GM12878 (cell line): ENCODE results near the gene TAS2R41. TPM values are rescaled to one million over a fixed set of nuclear protein-coding genes. Genes with fewer than 3 reads are reported as not detected.

Experiments
- ATAC-seq: fragments of 200-7000 bp; cut with Tn5 transposase; 3 replicates; pipeline ENCODE4 v1.9.1; 2020; ENCODE audit warnings: mild to moderate bottlenecking, moderate library complexity
- BruUV-seq: library from RNA; stranded (reverse); fragments of 400-500 nt; replicated peaks from 2 replicates; lab custom pipeline; 2021; lab: Mats Ljungman, UMichigan
- CTCF ChIA-PET: fragments of 300-600 bp; sonication (Branson Sonifier 250); formaldehyde crosslinking; extraction: SDS; loops from one replicate; lab custom pipeline; 2021; ENCODE audit warnings: inconsistent platforms; lab: Yijun Ruan, JAX
- POLR2A ChIA-PET: fragments of 350-600 bp; formaldehyde crosslinking; extraction: SDS; loops from one replicate; lab custom pipeline; 2021; ENCODE audit warnings: inconsistent platforms; lab: Charles Lee
- RAD21 ChIA-PET: fragments of 300-600 bp; sonication (Branson Sonifier 250); formaldehyde crosslinking; loops from one replicate; lab custom pipeline; 2023; ENCODE audit warnings: antibody characterized with exemption; ENCODE audit not compliant: unreplicated experiment; lab: Charles Lee
- SMC1A ChIA-PET: fragments of 300-600 bp; sonication (Branson Sonifier 250); formaldehyde crosslinking; loops from one replicate; lab custom pipeline; 2023; ENCODE audit not compliant: unreplicated experiment, uncharacterized antibody; lab: Charles Lee
- DNase-seq: peaks from one replicate; pipeline ENCODE4 v3.0.0-alpha.2; 2011; ENCODE audit warnings: low read depth, low spot score
- FAIRE-seq: peaks from 3 replicates; lab custom pipeline; 2011; peaks lifted over from hg19 to GRCh38; lab: Jason Lieb, UNC
- H2AFZ ChIP-seq: 2 replicates; pipeline ENCODE4 v1.6.0; 2011; ENCODE audit warnings: low read depth, low read length, control low read depth; ENCODE audit not compliant: control insufficient read depth
- H3K27ac ChIP-seq: 2 replicates; pipeline ENCODE4 v1.5.1; 2011; ENCODE audit warnings: control low read depth; ENCODE audit not compliant: control insufficient read depth, insufficient read depth
- H3K27me3 ChIP-seq, 2 experiments: replicated peaks in 1 of 2; 2 replicates each; pipeline versions ENCODE4 v1.6.0 to v1.6.1; 2011; ENCODE audit warnings: low read length in 1 of 2; ENCODE audit not compliant: control insufficient read depth in 2 of 2, insufficient read depth in 2 of 2
- H3K36me3 ChIP-seq, 2 experiments: 2 replicates each; pipeline ENCODE4 v1.5.1; 2011; ENCODE audit warnings: low read length in 1 of 2; ENCODE audit not compliant: control insufficient read depth in 2 of 2, insufficient read depth in 2 of 2
- H3K4me1 ChIP-seq: 2 replicates; pipeline ENCODE4 v1.6.1; 2011; ENCODE audit warnings: mild to moderate bottlenecking, low read length, moderate library complexity, mixed read lengths; ENCODE audit not compliant: control insufficient read depth, insufficient read depth
- H3K4me2 ChIP-seq: 2 replicates; pipeline ENCODE4 v1.6.0; 2011; ENCODE audit warnings: control low read depth; ENCODE audit not compliant: control insufficient read depth, insufficient read depth
- H3K4me3 ChIP-seq: fragments of 200-600 bp; sonication (generic); 2 replicates; pipeline ENCODE4 v1.5.1; 2016
- H3K79me2 ChIP-seq: 2 replicates; pipeline ENCODE4 v1.6.0; 2011; ENCODE audit warnings: low read length; ENCODE audit not compliant: control insufficient read depth, insufficient read depth
- H3K9ac ChIP-seq: 2 replicates; pipeline ENCODE4 v1.8.0; 2011; ENCODE audit warnings: low read length, control low read depth, mixed read lengths; ENCODE audit not compliant: control insufficient read depth, insufficient read depth
- H3K9me3 ChIP-seq: replicated peaks from 3 replicates; pipeline ENCODE4 v1.5.1; 2011; ENCODE audit warnings: mild to moderate bottlenecking, low read length; ENCODE audit not compliant: control insufficient read depth, insufficient read depth
- H4K20me1 ChIP-seq: 2 replicates; pipeline ENCODE4 v1.6.0; 2011; ENCODE audit not compliant: control insufficient read depth, insufficient read depth
- IRF5 ChIP-seq: fragments of 450-650 bp; IDR thresholded peaks from 2 replicates; pipeline ENCODE4 v1.6.1; 2017; ENCODE audit warnings: borderline replicate concordance
- KLF5 ChIP-seq: fragments of 450-650 bp; IDR thresholded peaks from 2 replicates; pipeline ENCODE4 v1.6.1; 2014; ENCODE audit warnings: mild to moderate bottlenecking; ENCODE audit not compliant: partially characterized antibody
- MYC ChIP-seq: IDR thresholded peaks from 2 replicates; pipeline ENCODE4 v1.6.1; 2011; ENCODE audit warnings: mild to moderate bottlenecking, low read length, moderate library complexity, inconsistent platforms; ENCODE audit not compliant: insufficient read depth, insufficient replicate concordance, insufficient read length, severe bottlenecking
- RUNX3 ChIP-seq: IDR thresholded peaks from 2 replicates; pipeline ENCODE4 v1.6.1; 2012; ENCODE audit warnings: low read length, inconsistent platforms
- SMARCA5 ChIP-seq: fragments of 450-650 bp; IDR thresholded peaks from 2 replicates; pipeline ENCODE4 v1.6.1; 2017; ENCODE audit warnings: mild to moderate bottlenecking
- SREBF2 ChIP-seq: IDR thresholded peaks from 2 replicates; pipeline ENCODE4 v1.6.1; 2012; ENCODE audit warnings: mild to moderate bottlenecking, low read length
- WGBS: methylation state at CpG from one replicate; pipeline ENCODE4 v1.1.6; 2016; ENCODE audit warnings: low lambda C conversion rate; ENCODE audit not compliant: insufficient replicate concordance, insufficient coverage; ENCODE audit errors: missing lambda C conversion rate; 5-methylcytosine and 5-hydroxymethylcytosine counted together
- in situ Hi-C: fragments of 300-500 bp; cut with MboI; formaldehyde crosslinking; loops from 9 replicates; pipeline ENCODE4 v1.14.3; 2018; ENCODE audit warnings: mixed read lengths
- intact Hi-C: fragments of 100-400 bp; cut with micrococcal nuclease; formaldehyde crosslinking; loops from one replicate; pipeline ENCODE4 v1.14.2; 2022; ENCODE audit not compliant: unreplicated experiment
- polyA plus RNA-seq, 11 experiments: library from polyadenylated mRNA; depleted of rRNA in 4 of 11; unstranded in 6 of 11; stranded (reverse) in 5 of 11; fragments of >200 nt; fragmentation: Nextera tagmentation in 4 of 11; fragmentation: Illumina TruSeq in 1 of 11; extraction: Ambion mirVana in 4 of 11; extraction: Trizol in 1 of 11; gene quantifications; 1 replicate in 1 of 11; 2 replicates in 10 of 11; pipeline versions ENCODE4 v1.2.1 to v1.2.3, GENCODE V29; 2011 to 2016; ENCODE audit warnings: inconsistent platforms in 2 of 11, missing spikeins in 2 of 11, low read depth in 1 of 11
- total RNA-seq, 4 experiments: library from RNA; depleted of rRNA in 3 of 4; stranded (reverse); fragments of >200 nt in 3 of 4; fragmentation: Illumina TruSeq in 1 of 4; extraction: Trizol in 1 of 4; gene quantifications; 2 replicates each; pipeline versions ENCODE4 v1.2.1 to v1.2.3, GENCODE V29; 2013 to 2021

The TAS2R41 gene
- total and polyA plus RNA-seq, 10 of the 15 experiments (the other 5 are each of a cell fraction or from before 2014, with no cell fraction given): not detected

GRCh38 chr7:143460271-143460979, 17.2 kb upstream of the TAS2R41 start (continued):
- TF ChIP-seq IRF5: no peak

GRCh38 chr7:143462045-143462444, 15.6 kb upstream of the TAS2R41 start:
- TF ChIP-seq SREBF2 (no peak), MYC (no peak), KLF5 (no peak), SMARCA5 (no peak), RUNX3 (no peak)
- TF ChIP-seq, all 136 proteins: peak for 0
- DNase-seq: no peak
- no peak for ATAC-seq
- no peaks in the 10 kb centered on the region; the same call in 2 of the 3 replicates for H3K9me3 ChIP-seq
- CTCF ChIA-PET: no interaction called here
- intact Hi-C loops (no loop called here), in situ Hi-C loops (no loop called here)
- BruUV-seq: no TSS peak
- no peak for FAIRE-seq
- H3K27ac ChIP-seq: no peak overlapping the region
- RAD21 ChIA-PET: no interaction called here
- no peaks in the 10 kb centered on the region for H3K27me3 ChIP-seq
- SMC1A ChIA-PET: interaction anchor here (0.8 to 0.9 kb wide), 2 partner anchors 25 to 30 kb away, joined by 3 read pairs; no protein-coding TSS in a partner anchor
- H2AFZ ChIP-seq: no peak overlapping the region
- H4K20me1 ChIP-seq: no peaks in the 10 kb centered on the region
- H3K9ac ChIP-seq: no peak overlapping the region
- no peaks in the 10 kb centered on the region for H3K36me3 ChIP-seq
- H3K79me2 ChIP-seq: no peaks in the 10 kb centered on the region
- 51% methylated on average over 3 of the region's 3 CpGs for WGBS
- H3K4me3 ChIP-seq: no peak overlapping the region
- POLR2A ChIA-PET: no interaction called here
- H3K4me1 ChIP-seq: no peaks in the 10 kb centered on the region
- H3K4me2 ChIP-seq: no peak overlapping the region
